KG1 (cell line): ENCODE measurements around the gene PPP1R13L.
"Not testable (repeated sequence)": the region's sequence is repeated elsewhere in the genome, so short reads cannot be mapped to it uniquely, and the experiment has no call there.

ENCODE experiments used
- DNase-seq: peaks from one replicate; lab custom pipeline; 2025; lab: John Stamatoyannopoulos, UW

PPP1R13L gene

GRCh38 chr19:45429896-45430295, 25.0 kb upstream of the PPP1R13L start:
- not testable (repeated sequence) for DNase-seq

- no peak for DNase-seq
These were observed 23.7 kb upstream of the PPP1R13L start for GRCh38 chr19:45428384-45429231.

GRCh38 chr19:45424191-45425058, 19.6 kb upstream of the PPP1R13L start:
- no peak for DNase-seq

GRCh38 chr19:45423589-45424190, 18.8 kb upstream of the PPP1R13L start, which contains the start of gene ERCC1:
ERCC1 (minus strand) TSS chr19:45423917; CDS start chr19:45423374, 543 bp downstream.
- peak; percentile 91 for DNase-seq

- no peak for DNase-seq
These were observed 18.2 kb upstream of the PPP1R13L start for GRCh38 chr19:45423033-45423588.

- DNase-seq = no peak
These were observed 17.2 kb upstream of the PPP1R13L start for GRCh38 chr19:45421947-45422498.

- DNase-seq = no peak
These were observed 16.0 kb upstream of the PPP1R13L start for GRCh38 chr19:45420871-45421270.

GRCh38 chr19:45420356-45420755, 15.5 kb upstream of the PPP1R13L start:
- DNase-seq = no peak

- DNase-seq = no peak
These were observed 15.0 kb upstream of the PPP1R13L start for GRCh38 chr19:45419895-45420294.

- peak; percentile 72 for DNase-seq
These were observed 14.5 kb upstream of the PPP1R13L start for GRCh38 chr19:45419396-45419795.

GRCh38 chr19:45418802-45419201, 13.9 kb upstream of the PPP1R13L start:
- no peak for DNase-seq

GRCh38 chr19:45417151-45417550, 12.3 kb upstream of the PPP1R13L start:
- DNase-seq = no peak

GRCh38 chr19:45414468-45414867, 9.6 kb upstream of the PPP1R13L start:
- no peak for DNase-seq

- no peak for DNase-seq
These were observed 8.6 kb upstream of the PPP1R13L start for GRCh38 chr19:45413497-45413896.

- not testable (repeated sequence) for DNase-seq
These were observed 5.5 kb upstream of the PPP1R13L start for GRCh38 chr19:45410330-45410729.

GRCh38 chr19:45409557-45409920, 4.7 kb upstream of the PPP1R13L start:
- no peak for DNase-seq

GRCh38 chr19:45408830-45409556, 4.1 kb upstream of the PPP1R13L start:
- DNase-seq = no peak

GRCh38 chr19:45408121-45408520, 3.3 kb upstream of the PPP1R13L start:
- no peak for DNase-seq

GRCh38 chr19:45407585-45407984, 2.7 kb upstream of the PPP1R13L start:
- not testable (repeated sequence) for DNase-seq

- DNase-seq = no peak
These were observed 2.2 kb upstream of the PPP1R13L start for GRCh38 chr19:45407091-45407375.
